ENCODE measurements around the gene TSHZ2.

Gene TSHZ2

GRCh38 chr20:53252002-53252401, 279.8 kb downstream of the TSHZ2 start:
- no peak for DNase-seq (ENCODE audit: low read depth)

DNA sequence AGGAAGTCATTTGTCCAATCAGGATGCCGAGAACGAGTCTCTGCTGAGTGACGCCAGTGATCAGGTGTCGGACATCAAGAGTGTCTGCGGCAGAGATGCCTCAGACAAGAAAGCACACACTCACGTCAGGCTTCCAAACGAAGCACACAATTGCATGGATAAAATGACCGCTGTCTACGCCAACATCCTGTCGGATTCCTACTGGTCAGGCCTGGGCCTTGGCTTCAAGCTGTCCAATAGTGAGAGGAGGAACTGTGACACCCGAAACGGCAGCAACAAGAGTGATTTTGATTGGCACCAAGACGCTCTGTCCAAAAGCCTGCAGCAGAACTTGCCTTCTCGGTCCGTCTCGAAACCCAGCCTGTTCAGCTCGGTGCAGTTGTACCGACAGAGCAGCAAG, 281.5 kb downstream of the TSHZ2 start:
- DNase-seq (ENCODE audit: low read depth): no peak

DNA sequence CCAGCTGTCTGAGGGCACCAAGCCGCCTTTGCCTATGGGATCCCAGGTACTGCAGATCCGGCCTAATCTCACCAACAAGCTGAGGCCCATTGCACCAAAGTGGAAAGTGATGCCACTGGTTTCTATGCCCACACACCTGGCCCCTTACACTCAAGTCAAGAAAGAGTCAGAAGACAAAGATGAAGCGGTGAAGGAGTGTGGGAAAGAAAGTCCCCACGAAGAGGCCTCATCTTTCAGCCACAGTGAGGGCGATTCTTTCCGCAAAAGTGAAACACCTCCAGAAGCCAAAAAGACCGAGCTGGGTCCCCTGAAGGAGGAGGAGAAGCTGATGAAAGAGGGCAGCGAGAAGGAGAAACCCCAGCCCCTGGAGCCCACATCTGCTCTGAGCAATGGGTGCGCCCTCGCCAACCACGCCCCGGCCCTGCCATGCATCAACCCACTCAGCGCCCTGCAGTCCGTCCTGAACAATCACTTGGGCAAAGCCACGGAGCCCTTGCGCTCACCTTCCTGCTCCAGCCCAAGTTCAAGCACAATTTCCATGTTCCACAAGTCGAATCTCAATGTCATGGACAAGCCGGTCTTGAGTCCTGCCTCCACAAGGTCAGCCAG, 283.0 kb downstream of the TSHZ2 start:
- DNase-seq (ENCODE audit: low read depth): no peak

- no peak for DNase-seq (ENCODE audit: low read depth)
Measured at GRCh38 chr20:53258741-53259140, 286.6 kb downstream of the TSHZ2 start.

DNA sequence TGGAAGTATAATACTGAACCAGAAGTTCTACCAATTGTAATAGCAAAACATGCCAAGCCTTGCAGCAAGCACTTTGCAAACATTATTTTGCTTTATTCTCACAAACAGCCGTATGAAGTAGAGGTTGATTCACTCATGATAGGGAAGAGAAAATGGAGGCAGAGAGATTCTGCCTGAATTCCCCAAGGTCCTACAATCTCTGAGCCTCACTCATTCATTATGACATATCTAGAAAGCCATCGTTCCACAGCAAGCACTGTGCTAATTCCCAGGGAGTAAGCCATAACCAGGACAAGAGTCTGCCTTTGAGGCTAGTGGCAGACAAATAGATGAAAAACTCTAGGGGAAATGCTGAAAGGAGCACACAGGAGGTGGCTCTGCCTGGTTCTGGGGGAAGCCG, 288.0 kb downstream of the TSHZ2 start:
- no peak for DNase-seq (ENCODE audit: low read depth)

- no peak for DNase-seq (ENCODE audit: low read depth)
Measured at GRCh38 chr20:53260591-53260990, 288.4 kb downstream of the TSHZ2 start.

GRCh38 chr20:53262365-53262764, 290.2 kb downstream of the TSHZ2 start:
- no peak for DNase-seq (ENCODE audit: low read depth)

- no peak for DNase-seq (ENCODE audit: low read depth)
Measured at GRCh38 chr20:53263554-53264438, 291.6 kb downstream of the TSHZ2 start.

GRCh38 chr20:53264604-53265003, 292.4 kb downstream of the TSHZ2 start:
- no peak for DNase-seq (ENCODE audit: low read depth)

- no peak for DNase-seq (ENCODE audit: low read depth)
Measured at GRCh38 chr20:53265304-53265875, 293.2 kb downstream of the TSHZ2 start.

DNA sequence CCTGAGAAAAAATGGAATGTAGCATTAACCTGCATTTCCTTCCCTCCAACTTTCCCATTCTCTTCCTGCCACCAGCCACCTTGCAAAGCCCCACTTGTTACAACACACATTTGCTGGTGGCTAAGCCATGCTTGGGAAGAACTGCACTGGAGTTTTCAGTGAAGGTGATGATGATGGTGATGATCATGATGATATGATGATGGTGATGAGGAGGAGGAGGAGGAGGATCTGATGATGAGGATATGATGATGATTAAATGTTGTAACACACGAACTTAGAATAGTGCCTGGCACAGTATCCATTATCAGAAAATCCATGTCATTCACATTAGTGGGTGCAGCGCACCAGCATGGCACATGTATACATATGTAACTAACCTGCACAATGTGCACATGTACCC, 297.2 kb downstream of the TSHZ2 start:
- DNase-seq (ENCODE audit: low read depth): no peak

- DNase-seq (ENCODE audit: low read depth): no peak
Measured at GRCh38 chr20:53270792-53271375, 298.7 kb downstream of the TSHZ2 start.

DNA sequence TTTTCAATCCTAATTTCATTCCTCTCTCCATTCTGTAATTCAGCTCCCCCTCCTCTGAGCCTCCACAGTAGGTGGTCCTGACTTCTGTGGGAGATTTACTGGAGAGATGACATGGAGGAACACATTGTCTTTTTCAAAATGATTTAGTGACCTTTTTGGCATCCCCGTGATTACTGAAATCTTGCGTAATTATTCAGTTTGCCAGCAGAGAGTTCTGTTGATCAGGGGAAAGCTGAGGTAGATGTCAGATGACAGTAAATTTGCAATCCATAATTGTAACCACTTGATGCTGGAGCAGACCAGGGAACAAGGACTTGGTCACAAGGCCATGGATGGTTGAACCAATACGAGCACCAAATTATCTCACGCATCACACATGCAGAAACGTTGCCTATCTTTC, 302.2 kb downstream of the TSHZ2 start:
- no peak for DNase-seq (ENCODE audit: low read depth)

- no peak for DNase-seq (ENCODE audit: low read depth)
Measured at GRCh38 chr20:53274807-53275206, 302.6 kb downstream of the TSHZ2 start.

- DNase-seq (ENCODE audit: low read depth): no peak
Measured at GRCh38 chr20:53276143-53276542, 304.0 kb downstream of the TSHZ2 start.

DNA sequence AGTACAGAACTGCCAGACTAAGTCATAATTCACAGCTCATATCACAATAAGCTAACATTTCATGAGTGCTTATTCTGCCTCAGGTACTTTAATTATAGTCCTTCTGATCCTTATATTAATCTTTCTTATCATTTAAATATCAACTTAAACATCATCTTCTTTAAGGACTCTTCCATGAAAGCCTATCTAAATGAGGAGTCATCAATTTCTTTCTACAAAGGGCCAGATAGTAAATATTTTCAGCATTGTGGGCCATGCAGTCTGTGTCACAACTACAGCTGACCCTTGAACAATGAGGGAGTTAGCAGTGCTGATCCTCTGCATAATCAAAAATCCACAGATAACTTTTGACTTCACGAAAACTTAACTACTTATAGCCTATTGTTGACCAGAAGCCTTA, 306.4 kb downstream of the TSHZ2 start:
- DNase-seq (ENCODE audit: low read depth): no peak

- no peak for DNase-seq (ENCODE audit: low read depth)
Measured at GRCh38 chr20:53279735-53280134, 307.6 kb downstream of the TSHZ2 start.

DNA sequence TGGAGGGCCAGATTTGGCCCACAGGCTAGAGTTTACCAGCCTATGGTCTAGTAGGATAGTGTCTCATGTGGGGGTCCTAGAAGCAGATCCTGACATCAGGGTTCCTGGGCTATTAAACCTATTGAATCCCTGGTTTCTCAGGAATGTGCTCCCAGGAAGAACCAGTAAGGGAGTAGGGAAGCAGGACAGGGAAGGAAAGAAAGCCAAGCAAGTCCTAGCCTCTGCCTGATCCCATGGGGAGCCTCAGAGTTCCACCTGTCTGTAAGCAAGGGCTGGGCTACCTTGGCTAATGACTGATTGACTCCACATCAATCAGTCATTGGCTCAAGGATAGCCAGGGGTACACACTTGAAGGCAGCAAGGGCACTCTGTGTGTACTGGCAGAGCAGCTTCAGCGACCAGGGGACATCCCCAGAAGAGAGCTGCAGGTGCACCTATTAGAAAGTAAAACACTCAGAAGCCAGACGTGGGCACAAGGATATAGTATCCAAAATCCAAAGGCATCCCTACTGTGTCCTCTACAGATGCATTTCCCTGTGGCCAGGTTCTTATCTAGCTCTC, 309.5 kb downstream of the TSHZ2 start:
- no peak for DNase-seq (ENCODE audit: low read depth)

DNA sequence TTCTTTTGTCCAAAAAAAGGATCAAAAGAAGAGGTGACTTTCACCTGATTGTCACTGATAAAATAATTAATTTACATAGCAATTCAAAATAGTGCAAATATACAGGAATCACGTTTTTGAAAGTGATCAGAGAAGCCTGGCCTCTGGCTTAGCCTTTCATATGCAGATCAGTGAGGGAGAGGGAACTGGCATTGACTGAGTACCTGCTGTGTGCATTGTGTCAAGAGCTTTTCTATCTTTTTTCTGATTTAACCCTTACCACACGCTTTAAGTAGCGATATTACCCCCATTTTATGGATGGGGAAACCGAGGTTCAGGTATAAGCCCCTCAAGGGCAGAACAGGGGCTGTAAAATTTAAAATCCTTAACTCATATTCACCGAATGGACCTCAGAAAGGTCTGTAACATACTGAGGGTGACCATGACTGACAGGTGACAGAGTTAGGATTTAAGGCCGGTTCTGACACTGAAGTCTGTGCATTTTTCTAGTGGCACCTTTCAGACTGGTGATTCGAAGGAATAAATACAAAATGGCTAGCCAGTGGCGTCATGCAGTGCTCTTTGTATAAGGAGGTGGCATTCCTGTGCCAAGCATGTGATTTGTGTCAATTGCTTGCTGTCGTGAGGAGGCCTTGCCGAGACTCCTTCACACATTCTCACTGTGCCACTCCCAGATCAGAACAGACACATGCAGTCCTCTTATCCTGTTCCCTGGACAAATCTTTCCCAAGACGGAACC, 310.2 kb downstream of the TSHZ2 start:
- no peak for DNase-seq (ENCODE audit: low read depth)

DNA sequence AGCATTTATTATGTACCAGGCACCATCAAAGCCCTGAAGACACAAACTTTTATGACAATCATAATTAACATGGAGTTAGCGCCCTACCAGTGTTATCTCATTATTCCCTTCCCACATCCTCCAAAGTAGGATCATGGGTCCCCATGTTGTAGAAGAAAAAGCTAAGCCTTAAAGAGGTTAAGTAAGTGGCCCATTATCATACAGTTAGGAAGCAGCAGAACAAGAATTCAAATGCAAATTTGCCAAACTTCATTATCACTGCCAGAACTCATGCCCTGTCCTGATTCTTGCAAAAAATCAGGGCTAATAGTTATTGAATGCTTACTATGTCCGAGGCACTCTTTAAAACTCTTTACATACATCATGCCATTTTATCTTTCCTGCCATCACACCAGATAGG, 310.9 kb downstream of the TSHZ2 start:
- no peak for DNase-seq (ENCODE audit: low read depth)

DNA sequence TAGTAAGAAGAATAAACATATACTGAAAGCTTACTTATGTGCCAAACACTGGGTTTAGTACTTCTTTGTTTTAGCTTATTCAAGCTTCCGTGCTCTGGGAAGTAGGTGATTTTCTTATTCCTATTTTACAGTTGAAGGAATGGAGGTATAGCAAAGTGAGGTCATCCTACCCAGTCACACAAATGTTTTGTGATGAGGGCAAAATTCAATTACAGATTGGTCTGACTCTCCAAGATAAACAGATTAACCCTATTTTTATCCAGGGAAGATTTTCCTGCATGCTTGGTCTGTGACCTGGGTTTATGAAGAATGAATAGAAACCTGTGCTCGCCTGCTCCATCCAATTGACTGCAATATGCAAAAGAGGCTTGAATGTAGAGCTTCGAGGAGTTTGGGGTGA, 311.4 kb downstream of the TSHZ2 start:
- DNase-seq (ENCODE audit: low read depth): no peak

DNA sequence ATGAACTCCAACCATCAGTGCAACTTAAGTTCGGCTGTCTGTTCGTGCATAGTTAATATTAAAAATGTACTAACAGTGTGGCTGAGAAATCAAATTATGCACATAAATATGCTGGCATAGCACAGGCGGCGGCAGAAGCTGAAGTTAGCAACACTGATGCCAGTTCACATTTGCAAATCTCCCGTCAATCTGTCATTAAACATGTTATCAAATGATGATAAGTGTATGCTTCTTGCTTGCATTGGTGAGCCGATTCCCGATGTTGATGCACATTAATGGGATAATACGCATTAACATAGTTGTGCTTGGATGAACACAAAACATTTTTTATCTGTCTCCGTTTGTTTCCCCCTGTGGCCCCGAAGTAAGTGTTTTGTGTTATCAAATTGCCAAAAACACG, 312.1 kb downstream of the TSHZ2 start:
- DNase-seq (ENCODE audit: low read depth): no peak
